KMS-11 (cell line): ENCODE measurements around the gene CAVIN4.

ENCODE experiments used
- H2AFZ ChIP-seq: fragments of 200-600 bp; sonication (generic); 2 replicates; pipeline ENCODE4 v1.6.1; 2016; ENCODE audit warnings: antibody characterized with exemption, mixed run types, low read depth
- H3K27ac ChIP-seq: fragments of 200-600 bp; sonication (generic); 2 replicates; pipeline ENCODE4 v1.6.1; 2016; ENCODE audit warnings: mild to moderate bottlenecking, mixed run types
- H3K27me3 ChIP-seq: fragments of 200-600 bp; sonication (generic); 2 replicates; pipeline ENCODE4 v1.6.1; 2017; ENCODE audit warnings: mild to moderate bottlenecking, low read depth, mixed run types, moderate library complexity; ENCODE audit not compliant: insufficient read depth
- H3K36me3 ChIP-seq: fragments of 200-600 bp; sonication (generic); 2 replicates; pipeline ENCODE4 v1.6.1; 2017; ENCODE audit warnings: mild to moderate bottlenecking, mixed run types; ENCODE audit not compliant: insufficient read depth
- H3K4me1 ChIP-seq: fragments of 200-600 bp; sonication (generic); 2 replicates; pipeline ENCODE4 v1.6.1; 2016; ENCODE audit warnings: mild to moderate bottlenecking, low read depth, mixed run types; ENCODE audit not compliant: poor library complexity, severe bottlenecking
- H3K4me2 ChIP-seq: fragments of 200-600 bp; sonication (generic); 2 replicates; pipeline ENCODE4 v1.7.0; 2016; ENCODE audit warnings: mild to moderate bottlenecking, mixed run types
- H3K4me3 ChIP-seq: fragments of 200-600 bp; sonication (generic); IDR thresholded peaks from 2 replicates; pipeline ENCODE4 v1.6.1; 2017; ENCODE audit warnings: low read depth, low read length, mixed read lengths; ENCODE audit not compliant: insufficient read depth
- H3K79me2 ChIP-seq: fragments of 200-600 bp; sonication (generic); 2 replicates; pipeline ENCODE4 v1.6.1; 2016; ENCODE audit warnings: low read depth, mixed run types; ENCODE audit not compliant: insufficient read depth
- H3K9ac ChIP-seq: fragments of 200-600 bp; sonication (generic); 2 replicates; pipeline ENCODE4 v1.6.1; 2016; ENCODE audit warnings: mild to moderate bottlenecking, mixed run types
- H4K20me1 ChIP-seq: fragments of 200-600 bp; sonication (generic); 2 replicates; pipeline ENCODE4 v1.6.1; 2016; ENCODE audit warnings: mild to moderate bottlenecking, mixed run types; ENCODE audit not compliant: insufficient read depth
- TF ChIP-seq, protein P1 (sequence below): fragments of 200-600 bp; sonication (generic); conservative IDR thresholded peaks from 2 replicates; pipeline ENCODE4 v1.6.1; 2017; ENCODE audit warnings: low read depth, mild to moderate bottlenecking, antibody characterized with exemption, low read length, moderate library complexity, mixed read lengths

CAVIN4 gene

DNA sequence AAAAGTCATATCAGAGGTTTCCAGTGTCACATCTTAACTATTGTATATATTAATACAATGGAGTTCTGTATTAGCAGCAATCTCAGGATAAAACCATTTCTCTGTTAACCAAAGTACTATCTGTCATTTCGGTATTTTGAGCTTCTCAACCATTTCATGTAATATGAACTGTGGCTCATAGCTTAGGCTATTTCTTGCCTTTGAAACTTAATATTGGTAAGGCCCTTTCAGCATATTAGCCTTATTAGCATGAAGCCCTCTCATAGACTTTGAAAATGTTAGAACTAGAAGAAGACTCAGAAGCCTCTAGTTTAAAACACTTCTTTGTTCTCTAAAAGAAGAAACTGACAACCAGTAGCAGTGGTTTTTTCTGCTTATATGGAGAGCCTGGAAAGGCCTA lies 731 bp downstream of the CAVIN4 start:
- H4K20me1 ChIP-seq: no peaks in the 10 kb centered on the region
- no peaks in the 10 kb centered on the region for H3K36me3 ChIP-seq
- no peak overlapping the region for H3K4me2 ChIP-seq
- H3K27me3 ChIP-seq: no peaks in the 10 kb centered on the region
- TF ChIP-seq, protein P1, sequence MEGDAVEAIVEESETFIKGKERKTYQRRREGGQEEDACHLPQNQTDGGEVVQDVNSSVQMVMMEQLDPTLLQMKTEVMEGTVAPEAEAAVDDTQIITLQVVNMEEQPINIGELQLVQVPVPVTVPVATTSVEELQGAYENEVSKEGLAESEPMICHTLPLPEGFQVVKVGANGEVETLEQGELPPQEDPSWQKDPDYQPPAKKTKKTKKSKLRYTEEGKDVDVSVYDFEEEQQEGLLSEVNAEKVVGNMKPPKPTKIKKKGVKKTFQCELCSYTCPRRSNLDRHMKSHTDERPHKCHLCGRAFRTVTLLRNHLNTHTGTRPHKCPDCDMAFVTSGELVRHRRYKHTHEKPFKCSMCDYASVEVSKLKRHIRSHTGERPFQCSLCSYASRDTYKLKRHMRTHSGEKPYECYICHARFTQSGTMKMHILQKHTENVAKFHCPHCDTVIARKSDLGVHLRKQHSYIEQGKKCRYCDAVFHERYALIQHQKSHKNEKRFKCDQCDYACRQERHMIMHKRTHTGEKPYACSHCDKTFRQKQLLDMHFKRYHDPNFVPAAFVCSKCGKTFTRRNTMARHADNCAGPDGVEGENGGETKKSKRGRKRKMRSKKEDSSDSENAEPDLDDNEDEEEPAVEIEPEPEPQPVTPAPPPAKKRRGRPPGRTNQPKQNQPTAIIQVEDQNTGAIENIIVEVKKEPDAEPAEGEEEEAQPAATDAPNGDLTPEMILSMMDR: no peak
- H2AFZ ChIP-seq: no peak overlapping the region
- H3K79me2 ChIP-seq: no peaks in the 10 kb centered on the region
- peaks cover 30% of the 10 kb centered on the region for H3K4me1 ChIP-seq
- no peak overlapping the region for H3K9ac ChIP-seq
- H3K4me3 ChIP-seq: no peak overlapping the region
- no peak overlapping the region for H3K27ac ChIP-seq

DNA sequence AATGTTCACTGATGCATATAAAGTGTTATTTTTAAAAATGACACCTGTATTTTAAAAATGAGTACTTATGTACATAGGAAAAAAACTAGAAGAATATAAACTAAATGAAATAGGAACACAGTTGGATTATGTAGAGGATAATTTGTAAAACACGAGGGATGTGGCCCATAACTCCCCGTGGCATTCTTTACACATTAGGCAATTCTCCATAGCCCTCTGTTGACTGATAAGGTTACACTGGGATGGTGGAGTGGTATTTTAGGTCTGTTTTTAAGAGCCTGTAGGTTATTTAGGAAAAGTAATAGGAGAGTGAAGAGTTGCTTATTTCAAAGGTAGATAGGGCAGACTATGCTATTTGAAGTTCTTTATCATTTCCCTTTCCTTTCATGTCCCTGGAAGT lies 1.8 kb downstream of the CAVIN4 start:
- TF ChIP-seq, protein P1: no peak
- no peak overlapping the region for H3K4me2 ChIP-seq
- no peaks in the 10 kb centered on the region for H3K27me3 ChIP-seq
- no peaks in the 10 kb centered on the region for H4K20me1 ChIP-seq
- no peak overlapping the region for H3K9ac ChIP-seq
- no peaks in the 10 kb centered on the region for H3K79me2 ChIP-seq
- H3K27ac ChIP-seq: no peak overlapping the region
- peaks cover 30% of the 10 kb centered on the region for H3K4me1 ChIP-seq
- no peak overlapping the region for H3K4me3 ChIP-seq
- H3K36me3 ChIP-seq: no peaks in the 10 kb centered on the region
- H2AFZ ChIP-seq: no peak overlapping the region

DNA sequence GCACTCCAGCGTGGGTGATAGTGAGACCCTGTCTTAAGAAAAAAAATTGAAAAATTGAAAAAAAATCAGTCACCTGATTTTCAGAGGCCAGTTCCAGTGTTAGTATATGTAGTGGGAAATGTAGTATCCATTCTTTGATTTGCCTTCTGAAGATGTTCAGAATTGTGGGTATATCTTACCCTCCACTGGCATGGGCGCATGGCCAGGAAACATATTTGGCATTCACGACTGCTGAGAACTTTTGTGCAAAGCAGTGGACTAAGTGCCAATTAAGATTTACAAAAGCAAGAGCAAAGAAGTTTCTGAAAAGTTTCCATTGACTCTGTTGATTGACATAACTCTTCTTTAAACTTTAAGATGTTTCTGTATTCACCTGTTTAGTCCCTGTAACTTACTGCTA lies 2.4 kb downstream of the CAVIN4 start:
- Histone ChIP-seq H3K79me2 (no peaks in the 10 kb centered on the region), H3K9ac (no peak overlapping the region), H3K36me3 (no peaks in the 10 kb centered on the region), H3K4me2 (no peak overlapping the region), H2AFZ (no peak overlapping the region), H3K27me3 (no peaks in the 10 kb centered on the region), H3K27ac (no peak overlapping the region), H3K4me3 (no peak overlapping the region), H3K4me1 (peaks cover 30% of the 10 kb centered on the region), H4K20me1 (no peaks in the 10 kb centered on the region)
- TF ChIP-seq, protein P1: no peak

DNA sequence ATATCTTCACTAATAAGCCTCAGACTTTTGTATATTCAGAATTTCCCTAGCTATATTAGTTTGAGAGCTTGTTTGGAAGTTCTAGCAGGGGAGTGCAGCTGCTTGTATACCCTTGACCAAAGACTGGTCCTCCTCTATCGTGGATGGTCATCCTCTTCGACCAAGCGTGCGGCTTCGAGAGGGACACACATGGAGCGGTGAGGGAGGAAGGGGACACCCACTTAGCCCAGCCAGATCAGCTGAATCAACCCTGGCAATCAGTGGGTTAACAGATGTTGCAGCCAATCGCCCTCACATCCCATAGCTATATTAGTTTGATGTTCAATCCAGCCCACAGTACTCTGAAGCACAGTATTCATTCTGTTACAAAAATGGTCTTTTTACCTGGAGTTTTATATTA lies 3.2 kb downstream of the CAVIN4 start:
- Histone ChIP-seq H3K4me1 (peaks cover 30% of the 10 kb centered on the region), H2AFZ (no peak overlapping the region), H3K79me2 (no peaks in the 10 kb centered on the region), H3K27me3 (no peaks in the 10 kb centered on the region), H3K4me3 (no peak overlapping the region), H3K9ac (no peak overlapping the region), H3K4me2 (peak overlapping the region; percentile 78), H4K20me1 (no peaks in the 10 kb centered on the region), H3K36me3 (no peaks in the 10 kb centered on the region), H3K27ac (0 out of 2 replicates have a peak overlapping the region, but pooled peaks have one; percentile 38)
- TF ChIP-seq, protein P1: no peak
